Ovary (tissue), 9 donors: ENCODE data around the gene PTGES3L. TPM values are rescaled to one million over a fixed set of nuclear protein-coding genes. Genes with fewer than 3 reads are reported as not detected.
"Not testable (repeated sequence)": the region's sequence is repeated elsewhere in the genome, so short reads cannot be mapped to it uniquely, and the experiment has no call there.

Experiments
- DNase-seq, 5 donors: peaks; one replicate each; pipeline ENCODE4 v3.0.0-alpha.2; 2019 to 2020
- H3K27ac ChIP-seq, 2 donors: fragments of 200-600 bp; one replicate each; pipeline versions ENCODE4 v1.5.1 to v1.8.0; 2019 to 2022
- H3K27me3 ChIP-seq: fragments of 200-600 bp; one replicate; pipeline ENCODE4 v1.8.0; 2022
- H3K36me3 ChIP-seq: fragments of 200-600 bp; sonication (generic); one replicate; pipeline ENCODE4 v1.5.1; 2019
- H3K4me1 ChIP-seq: one replicate; pipeline ENCODE4 v1.8.1; 2013; ENCODE audit warnings: mild to moderate bottlenecking, moderate library complexity; ENCODE audit not compliant: insufficient read depth
- H3K4me3 ChIP-seq: fragments of 200-600 bp; sonication (generic); one replicate; pipeline ENCODE4 v1.5.1; 2017
- H3K9me3 ChIP-seq, 2 donors: fragments of 200-600 bp in 1 of 2; sonication (generic) in 1 of 2; one replicate each; pipeline versions ENCODE4 v1.5.1 to v1.8.1; 2013 to 2019; ENCODE audit warnings: mild to moderate bottlenecking in 1 of 2, moderate library complexity in 1 of 2
- EP300 ChIP-seq: sonication (generic); formaldehyde crosslinking; IDR thresholded peaks from one replicate; pipeline ENCODE4 v1.6.1; 2017; ENCODE audit warnings: antibody characterized with exemption
- POLR2A ChIP-seq: fragments of 450-650 bp; IDR thresholded peaks from one replicate; pipeline ENCODE4 v1.6.1; 2017; ENCODE audit warnings: antibody characterized with exemption, mild to moderate bottlenecking, moderate library complexity
- WGBS, 3 donors: extraction: QIAGEN DNeasy Blood & Tissue Kit in 1 of 3; methylation state at CpG; one replicate each; pipeline versions ENCODE4 v1.1.5 to v1.1.7; 2013 to 2017; 5-methylcytosine and 5-hydroxymethylcytosine counted together
- intact Hi-C, 4 donors: fragments of 100-400 bp; cut with DNase I; formaldehyde crosslinking; loops; one replicate each; pipeline versions ENCODE4 v1.11.0 to v1.15.1; 2022 to 2023
- polyA plus RNA-seq, 2 donors: library from polyadenylated mRNA; stranded (reverse); fragments of 200-250 nt in 1 of 2; fragments of 350-450 nt in 1 of 2; fragmentation: Illumina TruSeq in 1 of 2; extraction: RNeasy Lipid Tissue Mini Kit (QIAGEN cat#74804) in 1 of 2; gene quantifications; one replicate each; pipeline ENCODE4 v1.2.3, GENCODE V29; 2013 to 2014
- total RNA-seq, 7 donors: library from RNA; depleted of rRNA in 2 of 7; stranded (reverse); fragments of >200 nt in 2 of 7; fragmentation: NEBNext Ultra II Directional in 3 of 7; extraction: Animal tissue kit (Norgen Biotek cat#: 25700) in 3 of 7; gene quantifications; one replicate each; pipeline versions ENCODE4 v1.1.0 to v1.2.4, GENCODE V29; 2016 to 2023
- TF ChIP-seq, protein P1 (sequence below), 3 donors: fragments of 450-650 bp in 2 of 3; fragments of 200-600 bp in 1 of 3; IDR thresholded peaks; one replicate each; pipeline versions ENCODE4 v1.5.1 to v1.8.0; 2016 to 2022; ENCODE audit warnings: antibody characterized with exemption in 3 of 3, mild to moderate bottlenecking in 1 of 3
- donor health status: DM: no; HTN: no; CAD: no; lungs with moderate emphysema.
- donor health status: DM: no; HTN: no; CAD: no.
- donor health status: Bipolar disorder and iron deficiency.
- donor health status: DM: yes; HTN: yes; CAD: no.
- donor health status: DM: no; HTN: no; CAD: no.
- donor health status: DM: yes; HTN: yes; CAD: no.

The PTGES3L gene
- total and polyA plus RNA-seq, 9 donors = 0.45 to 2.6 (median 0.66) TPM; not detected in 1

DNA sequence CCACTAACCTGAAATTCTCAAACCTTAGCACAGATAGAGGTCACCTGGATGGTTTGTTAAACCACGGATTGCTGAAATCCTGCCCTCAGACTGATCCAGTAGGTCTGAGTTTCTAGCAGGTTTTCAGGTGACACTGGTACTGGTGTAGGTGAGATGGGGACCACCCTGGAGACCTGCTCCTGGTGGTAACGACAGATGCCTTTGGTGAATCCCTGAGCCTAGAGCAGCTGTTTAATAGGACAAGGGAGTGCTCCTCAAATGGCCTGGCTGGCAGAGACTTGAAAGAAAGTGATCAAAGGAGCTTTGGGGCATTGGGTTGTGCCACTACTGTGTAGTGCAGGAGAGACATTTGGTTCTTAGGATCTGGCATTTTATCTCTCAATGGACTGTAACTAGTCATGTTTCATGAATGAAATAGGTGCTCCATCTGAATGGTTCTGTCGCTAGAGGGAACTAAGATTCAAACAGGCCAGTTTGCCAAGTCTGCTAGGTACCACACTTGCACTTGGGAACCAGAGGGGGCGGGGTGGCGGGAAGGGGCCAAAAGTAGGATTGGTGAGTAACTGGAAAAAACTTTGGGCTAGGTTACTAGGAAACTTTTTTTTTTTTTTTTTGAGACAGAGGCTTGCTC, 23.8 kb upstream of the PTGES3L start:
- TF ChIP-seq, protein P1, sequence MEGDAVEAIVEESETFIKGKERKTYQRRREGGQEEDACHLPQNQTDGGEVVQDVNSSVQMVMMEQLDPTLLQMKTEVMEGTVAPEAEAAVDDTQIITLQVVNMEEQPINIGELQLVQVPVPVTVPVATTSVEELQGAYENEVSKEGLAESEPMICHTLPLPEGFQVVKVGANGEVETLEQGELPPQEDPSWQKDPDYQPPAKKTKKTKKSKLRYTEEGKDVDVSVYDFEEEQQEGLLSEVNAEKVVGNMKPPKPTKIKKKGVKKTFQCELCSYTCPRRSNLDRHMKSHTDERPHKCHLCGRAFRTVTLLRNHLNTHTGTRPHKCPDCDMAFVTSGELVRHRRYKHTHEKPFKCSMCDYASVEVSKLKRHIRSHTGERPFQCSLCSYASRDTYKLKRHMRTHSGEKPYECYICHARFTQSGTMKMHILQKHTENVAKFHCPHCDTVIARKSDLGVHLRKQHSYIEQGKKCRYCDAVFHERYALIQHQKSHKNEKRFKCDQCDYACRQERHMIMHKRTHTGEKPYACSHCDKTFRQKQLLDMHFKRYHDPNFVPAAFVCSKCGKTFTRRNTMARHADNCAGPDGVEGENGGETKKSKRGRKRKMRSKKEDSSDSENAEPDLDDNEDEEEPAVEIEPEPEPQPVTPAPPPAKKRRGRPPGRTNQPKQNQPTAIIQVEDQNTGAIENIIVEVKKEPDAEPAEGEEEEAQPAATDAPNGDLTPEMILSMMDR (IDR thresholded peaks at IDR 0.05) = no peak
- TF ChIP-seq POLR2A (no peak), EP300 (no peak)
- Histone ChIP-seq H3K9me3 (no peaks in the 10 kb centered on the region), H3K36me3 (no peaks in the 10 kb centered on the region), H3K4me1 (peaks cover 5% of the 10 kb centered on the region), H3K27ac (no peak overlapping the region), H3K27me3 (no peaks in the 10 kb centered on the region), H3K4me3 (no peak overlapping the region)
- intact Hi-C loops = no loop called here
- WGBS, 3 donors = 62 to 75% (median 68%) methylated on average over 5 of the region's 5 CpGs
- no peak for DNase-seq

DNA sequence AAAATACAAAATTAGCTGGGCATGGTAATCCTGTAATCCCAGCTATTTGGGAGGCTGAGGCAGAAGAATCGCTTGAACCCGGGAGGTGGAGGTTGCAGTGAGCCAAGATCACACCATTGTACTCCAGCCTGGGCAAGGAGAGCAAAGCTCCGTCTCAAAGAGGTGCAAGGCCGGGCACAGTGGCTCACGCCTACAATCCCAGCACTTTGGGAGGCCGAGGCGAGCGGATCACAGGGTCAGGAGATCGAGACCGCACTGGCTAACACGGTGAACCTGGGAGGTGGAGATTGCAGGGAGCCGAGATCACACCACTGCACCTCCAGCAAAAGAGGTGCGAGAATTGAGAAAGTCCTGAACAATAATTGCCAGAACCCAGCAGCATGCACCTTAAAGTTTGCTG, 21.0 kb upstream of the PTGES3L start:
- intact Hi-C loops, H3K4me3 ChIP-seq, H3K4me1 ChIP-seq, H3K9me3 ChIP-seq, DNase-seq, H3K36me3 ChIP-seq, H3K27ac ChIP-seq, H3K27me3 ChIP-seq: not testable (repeated sequence)
- 85 to 90% (median 86%) methylated on average over 13 of the region's 13 CpGs for WGBS, 3 donors

DNA sequence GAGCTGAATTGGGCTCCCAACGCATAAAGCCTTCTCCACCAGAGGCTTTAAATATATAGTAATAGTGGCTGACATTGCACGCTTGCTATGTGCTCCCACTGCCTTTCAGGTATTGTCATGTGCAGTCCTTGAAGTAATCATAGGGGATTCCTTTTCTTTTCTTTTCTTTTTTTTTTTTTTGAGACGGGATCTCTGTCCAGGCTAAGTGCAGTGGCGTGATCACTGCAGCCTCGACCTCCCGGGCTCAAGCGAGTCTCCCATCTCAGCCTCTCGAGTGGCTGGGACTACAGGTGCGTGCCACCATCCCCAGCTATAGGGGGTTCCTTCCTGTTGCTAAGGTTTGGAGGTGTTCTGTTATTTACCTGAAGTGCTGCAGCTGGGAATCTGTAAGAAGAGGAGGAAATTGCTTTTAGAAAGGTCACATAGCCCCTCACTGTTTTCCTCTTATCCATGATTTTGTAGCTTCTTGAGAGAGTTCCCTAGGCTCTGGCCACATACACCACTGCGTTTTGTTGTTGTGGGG, 19.2 kb upstream of the PTGES3L start:
- TF ChIP-seq, protein P1 (IDR thresholded peaks at IDR 0.05) = no peak
- TF ChIP-seq EP300 = no peak
- TF ChIP-seq POLR2A = no peak
- H3K27me3 ChIP-seq = no peaks in the 10 kb centered on the region
- no peaks in the 10 kb centered on the region for H3K36me3 ChIP-seq
- H3K27ac ChIP-seq = peak overlapping the region; percentile 69 to 80
- WGBS, 3 donors = 5 to 10% (median 5%) methylated on average over 10 of the region's 10 CpGs
- no peak for DNase-seq
- intact Hi-C loops = loop anchor here in 1 of 4 donors (10.0 kb wide), 1 partner anchor 154 kb away; the partner anchor contains the start of gene AOC2
- H3K4me3 ChIP-seq = peak overlapping the region; percentile 65
- H3K4me1 ChIP-seq = peaks cover 4% of the 10 kb centered on the region
- H3K9me3 ChIP-seq = no peaks in the 10 kb centered on the region

DNA sequence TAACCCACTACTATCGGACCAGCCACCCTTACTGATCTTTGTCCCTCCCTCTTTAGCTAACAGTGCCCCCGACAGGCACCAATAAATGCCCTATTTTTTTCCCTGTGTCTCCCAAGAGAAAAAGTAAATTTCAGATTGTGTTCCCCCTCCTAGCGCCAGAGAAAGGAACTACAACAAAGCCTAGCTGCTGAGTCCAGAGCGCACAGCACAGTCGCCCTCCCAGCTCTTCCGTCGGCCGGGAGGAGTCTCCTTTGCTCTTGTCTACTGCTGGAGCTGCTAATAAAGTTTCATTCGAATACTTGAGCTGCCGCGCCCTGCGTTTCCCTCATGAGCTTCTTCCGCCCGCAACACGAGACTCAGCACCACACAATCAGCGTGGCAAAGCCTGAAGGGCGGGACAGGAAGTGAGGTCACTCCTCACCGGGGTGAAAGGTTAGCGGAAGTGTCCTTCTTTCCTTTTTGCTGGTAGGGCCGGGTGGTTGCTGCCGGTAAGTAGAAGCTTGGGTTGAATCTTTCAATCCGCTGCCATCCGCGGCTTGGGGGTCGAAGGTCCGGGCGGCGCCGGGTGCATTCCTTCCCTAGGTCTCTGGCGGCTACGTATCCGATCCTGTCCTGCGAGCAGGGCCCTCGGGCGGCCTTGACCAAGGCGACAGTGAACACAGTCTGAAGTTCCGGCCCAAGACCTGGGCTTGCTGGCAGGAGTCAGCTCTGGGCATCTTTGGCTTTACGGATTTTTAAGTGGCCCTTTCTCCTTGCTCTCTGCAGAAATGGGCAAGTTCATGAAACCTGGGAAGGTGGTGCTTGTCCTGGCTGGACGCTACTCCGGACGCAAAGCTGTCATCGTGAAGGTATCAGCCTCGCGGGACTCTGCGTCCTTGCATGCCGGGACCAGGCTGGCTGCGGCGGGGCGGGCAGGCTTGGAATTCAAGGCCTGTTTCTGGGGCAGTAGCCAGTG, 18.4 kb upstream of the PTGES3L start, which contains the start of gene RPL27:
RPL27 (plus strand) TSS at position 436 of the 955 bp plus-strand sequence; CDS start at position 768, 332 bp downstream.
- intact Hi-C loops = loop anchor here in 1 of 4 donors (10.0 kb wide), 1 partner anchor 153 kb away; the partner anchor contains the start of gene AOC2
- Histone ChIP-seq H3K9me3 (no peaks in the 10 kb centered on the region), H3K4me3 (peak within 1 kb of the TSS; percentile 65), H3K27ac (peak within 1 kb of the TSS; percentile 69 to 80), H3K4me1 (peaks cover 4% of the 10 kb centered on the region), H3K36me3 (no peaks in the 10 kb centered on the region), H3K27me3 (no peaks in the 10 kb centered on the region)
- peak; percentile 89 for TF ChIP-seq POLR2A
- TF ChIP-seq EP300 = no peak
- TF ChIP-seq, protein P1 (IDR thresholded peaks at IDR 0.05) = peak; percentile 71 to 95 (median 90)
- DNase-seq = peak; percentile 97 to 99 (median 98)
- WGBS, 3 donors = 0% methylated on average over 49 of the region's 49 CpGs
